GM18858 (cell line): ENCODE data around the gene BNIP5.
"Not testable (repeated sequence)": the region's sequence is repeated elsewhere in the genome, so short reads cannot be mapped to it uniquely, and the experiment has no call there.

ENCODE experiments used
- ATAC-seq: cut with Tn5 transposase; IDR thresholded peaks from one replicate; pipeline ENCODE4 v1.9.1; 2021; ENCODE audit not compliant: unreplicated experiment

Gene BNIP5

GRCh38 chr6:36345681-36346466, 9.2 kb upstream of the BNIP5 start:
- ATAC-seq = no peak

- no peak for ATAC-seq
Observed at GRCh38 chr6:36343109-36343680, 6.5 kb upstream of the BNIP5 start.

- no peak for ATAC-seq
Observed at GRCh38 chr6:36340618-36341454, 4.1 kb upstream of the BNIP5 start.

GRCh38 chr6:36340306-36340617, 3.6 kb upstream of the BNIP5 start:
- no peak for ATAC-seq

- ATAC-seq = no peak
Observed at GRCh38 chr6:36339146-36339545, 2.5 kb upstream of the BNIP5 start.

GRCh38 chr6:36338223-36338622, 1.5 kb upstream of the BNIP5 start:
- ATAC-seq = not testable (repeated sequence)

- no peak for ATAC-seq
Observed at GRCh38 chr6:36337814-36338213, 1.1 kb upstream of the BNIP5 start.

- ATAC-seq = no peak
Observed at GRCh38 chr6:36336208-36336710, 429 bp downstream of the BNIP5 start.

GRCh38 chr6:36335465-36336207, 1.1 kb downstream of the BNIP5 start:
- ATAC-seq = no peak

GRCh38 chr6:36334832-36335459, 1.7 kb downstream of the BNIP5 start:
- no peak for ATAC-seq

GRCh38 chr6:36333931-36334725, 2.6 kb downstream of the BNIP5 start:
- no peak for ATAC-seq

- ATAC-seq = no peak
Observed at GRCh38 chr6:36333171-36333895, 3.4 kb downstream of the BNIP5 start.

- no peak for ATAC-seq
Observed at GRCh38 chr6:36331381-36331780, 5.3 kb downstream of the BNIP5 start.

- no peak for ATAC-seq
Observed at GRCh38 chr6:36330366-36330765, 6.3 kb downstream of the BNIP5 start.

- no peak for ATAC-seq
Observed at GRCh38 chr6:36329798-36330291, 6.8 kb downstream of the BNIP5 start.

- ATAC-seq = no peak
Observed at GRCh38 chr6:36328600-36328999, 8.1 kb downstream of the BNIP5 start.

- no peak for ATAC-seq
Observed at GRCh38 chr6:36327919-36328236, 8.8 kb downstream of the BNIP5 start.

GRCh38 chr6:36327226-36327918, 9.3 kb downstream of the BNIP5 start:
- no peak for ATAC-seq
